ENCODE results near the gene ZBTB45.
A peak's percentile ranks its signal among the peaks of the same experiment; 100 is the strongest.
"Not testable (repeated sequence)": the region's sequence is repeated elsewhere in the genome, so short reads cannot be mapped to it uniquely, and the experiment has no call there.

ZBTB45 gene

GRCh38 chr19:58515259-58515658 is 4.4 kb downstream of the ZBTB45 start:
- TF ChIP-seq GATA1 (IDR thresholded peaks at IDR 0.05; ENCODE audit: low read depth, low read length) (no peak), POLR2A (IDR thresholded peaks at IDR 0.05; ENCODE audit: low read length) (no peak)
- DNase-seq = no peak

DNA sequence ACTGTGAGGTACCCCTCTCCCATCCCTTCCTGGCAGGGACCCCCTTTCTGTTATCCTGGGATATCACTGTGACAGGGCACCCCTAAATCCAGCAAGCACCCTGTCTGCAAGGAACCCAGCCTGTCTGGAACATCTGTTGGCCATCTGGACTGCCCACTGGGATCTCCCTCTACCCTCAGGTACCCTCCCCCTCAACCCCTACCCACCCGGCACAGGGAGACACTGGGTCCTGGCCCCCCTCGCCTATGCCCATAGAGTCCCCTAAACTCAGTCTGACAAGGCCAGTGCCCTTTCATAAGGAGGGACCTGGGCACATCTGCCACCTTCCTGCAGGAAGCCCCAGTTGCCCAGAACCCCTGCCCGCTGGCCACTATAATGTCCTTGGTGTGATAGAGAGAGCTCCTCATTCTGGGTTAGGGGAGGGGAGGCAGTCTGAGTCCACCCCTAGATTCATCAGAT is 5.0 kb downstream of the ZBTB45 start:
- DNase-seq = no peak
- no peak for TF ChIP-seq GATA1 (IDR thresholded peaks at IDR 0.05; ENCODE audit: low read depth, low read length)
- no peak for TF ChIP-seq POLR2A (IDR thresholded peaks at IDR 0.05; ENCODE audit: low read length)

GRCh38 chr19:58513694-58514563 is 5.7 kb downstream of the ZBTB45 start:
- TF ChIP-seq POLR2A (IDR thresholded peaks at IDR 0.05; ENCODE audit: low read length) = peak; percentile 70
- TF ChIP-seq GATA1 (IDR thresholded peaks at IDR 0.05; ENCODE audit: low read depth, low read length) = no peak
- peak; percentile 96 to 97 for DNase-seq

GRCh38 chr19:58513213-58513693 is 6.4 kb downstream of the ZBTB45 start:
- no peak for DNase-seq
- TF ChIP-seq GATA1 (IDR thresholded peaks at IDR 0.05; ENCODE audit: low read depth, low read length) (no peak), POLR2A (IDR thresholded peaks at IDR 0.05; ENCODE audit: low read length) (no peak)

DNA sequence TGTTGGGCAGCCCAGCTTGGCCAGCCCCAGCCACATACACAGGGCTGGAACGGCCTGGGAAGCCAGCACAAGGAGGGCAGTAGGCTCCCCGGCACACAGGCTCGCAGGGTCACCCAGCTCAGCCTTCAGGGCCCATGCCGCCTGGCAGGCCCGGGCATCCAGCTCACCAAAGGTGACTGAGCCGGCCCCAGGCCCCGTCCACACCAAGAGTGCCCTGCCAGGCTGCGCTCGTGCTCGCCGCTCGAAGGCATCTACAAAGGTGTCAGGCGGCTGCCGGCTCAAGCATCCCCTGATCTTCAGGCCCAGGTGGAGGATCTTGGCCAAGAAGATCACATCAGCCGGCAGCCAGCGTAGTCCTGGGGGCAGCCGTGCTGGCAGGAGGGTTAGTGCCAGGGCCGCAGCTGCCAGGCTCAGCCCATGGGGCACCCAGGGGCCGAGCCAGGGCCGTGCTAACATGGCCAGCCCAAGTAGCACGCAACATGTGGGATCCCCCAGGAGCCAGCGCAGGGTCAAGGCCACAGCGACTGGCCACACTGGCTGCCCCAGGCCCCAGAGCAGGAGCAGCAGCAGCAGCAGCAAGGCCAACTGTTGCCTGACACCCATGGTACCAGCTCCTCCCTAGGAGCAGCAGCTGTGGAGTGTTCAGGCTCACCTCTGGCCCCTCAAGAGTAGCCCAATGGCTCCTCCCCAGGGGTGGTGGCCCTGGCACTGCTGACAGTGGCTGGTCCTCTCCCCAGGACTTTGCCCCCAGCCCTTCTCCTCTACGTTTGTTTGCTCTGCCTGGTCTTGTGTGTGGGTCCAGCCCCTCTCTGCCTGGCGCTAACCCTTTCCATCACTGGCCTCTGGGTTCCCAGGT is 8.0 kb downstream of the ZBTB45 start, which contains the start of gene SLC27A5:
Gene SLC27A5 (minus strand): TSS at position 640 of the 856 bp plus-strand sequence. CDS start 37 bp downstream, at position 603.
- no peak for TF ChIP-seq POLR2A (IDR thresholded peaks at IDR 0.05; ENCODE audit: low read length)
- no peak for TF ChIP-seq GATA1 (IDR thresholded peaks at IDR 0.05; ENCODE audit: low read depth, low read length)
- no peak for DNase-seq

DNA sequence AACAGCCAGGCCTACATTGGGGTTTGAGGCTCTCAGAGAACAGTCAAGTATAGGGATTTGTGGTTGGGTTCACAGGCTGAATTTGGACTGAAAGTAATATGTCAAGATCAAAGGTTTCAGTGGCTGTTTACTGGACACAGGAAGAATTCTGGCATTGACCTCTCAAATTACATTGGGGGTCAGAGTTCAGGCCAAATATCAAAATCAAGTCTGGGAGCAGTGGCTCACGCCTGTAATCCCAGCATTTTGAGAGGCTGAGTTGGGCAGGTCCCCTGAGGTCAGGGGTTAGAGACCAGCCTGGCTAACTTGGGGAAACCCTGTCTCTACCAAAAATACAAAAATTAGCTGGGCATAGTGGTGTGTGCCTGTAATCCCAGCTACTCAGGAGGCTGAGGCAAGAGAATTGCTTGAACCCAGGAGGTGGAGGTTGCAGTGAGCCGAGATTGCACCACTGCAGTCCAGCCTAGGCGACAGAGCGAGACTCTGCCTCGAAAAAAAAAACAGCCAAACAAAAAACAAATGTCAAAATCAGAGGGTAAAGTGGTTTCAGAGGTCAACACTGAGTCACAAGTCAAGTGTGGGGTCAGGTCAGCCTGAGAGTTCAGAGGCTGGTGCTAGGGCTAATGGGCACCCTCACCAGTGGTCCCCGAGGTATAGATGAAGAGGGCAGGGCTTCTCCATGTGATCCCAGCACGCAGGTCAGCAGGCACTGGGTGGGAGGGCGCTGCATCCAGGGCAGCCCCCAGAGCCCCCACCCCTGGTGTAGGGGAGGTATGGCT is 9.3 kb downstream of the ZBTB45 start:
- TF ChIP-seq POLR2A (IDR thresholded peaks at IDR 0.05; ENCODE audit: low read length) (no peak), GATA1 (IDR thresholded peaks at IDR 0.05; ENCODE audit: low read depth, low read length) (no peak)
- DNase-seq = no peak

- TF ChIP-seq POLR2A (IDR thresholded peaks at IDR 0.05; ENCODE audit: low read length) = no peak
- TF ChIP-seq GATA1 (IDR thresholded peaks at IDR 0.05; ENCODE audit: low read depth, low read length) = no peak
- DNase-seq = peak; percentile 69 to 88
Measured at GRCh38 chr19:58509731-58510083, 9.9 kb downstream of the ZBTB45 start.

GRCh38 chr19:58507602-58508223 is 11.9 kb downstream of the ZBTB45 start:
- DNase-seq = not testable (repeated sequence)

- DNase-seq = no peak
- TF ChIP-seq GATA1 (IDR thresholded peaks at IDR 0.05; ENCODE audit: low read depth, low read length) (no peak), POLR2A (IDR thresholded peaks at IDR 0.05; ENCODE audit: low read length) (no peak)
Measured at GRCh38 chr19:58500242-58500641, 19.4 kb downstream of the ZBTB45 start.

DNA sequence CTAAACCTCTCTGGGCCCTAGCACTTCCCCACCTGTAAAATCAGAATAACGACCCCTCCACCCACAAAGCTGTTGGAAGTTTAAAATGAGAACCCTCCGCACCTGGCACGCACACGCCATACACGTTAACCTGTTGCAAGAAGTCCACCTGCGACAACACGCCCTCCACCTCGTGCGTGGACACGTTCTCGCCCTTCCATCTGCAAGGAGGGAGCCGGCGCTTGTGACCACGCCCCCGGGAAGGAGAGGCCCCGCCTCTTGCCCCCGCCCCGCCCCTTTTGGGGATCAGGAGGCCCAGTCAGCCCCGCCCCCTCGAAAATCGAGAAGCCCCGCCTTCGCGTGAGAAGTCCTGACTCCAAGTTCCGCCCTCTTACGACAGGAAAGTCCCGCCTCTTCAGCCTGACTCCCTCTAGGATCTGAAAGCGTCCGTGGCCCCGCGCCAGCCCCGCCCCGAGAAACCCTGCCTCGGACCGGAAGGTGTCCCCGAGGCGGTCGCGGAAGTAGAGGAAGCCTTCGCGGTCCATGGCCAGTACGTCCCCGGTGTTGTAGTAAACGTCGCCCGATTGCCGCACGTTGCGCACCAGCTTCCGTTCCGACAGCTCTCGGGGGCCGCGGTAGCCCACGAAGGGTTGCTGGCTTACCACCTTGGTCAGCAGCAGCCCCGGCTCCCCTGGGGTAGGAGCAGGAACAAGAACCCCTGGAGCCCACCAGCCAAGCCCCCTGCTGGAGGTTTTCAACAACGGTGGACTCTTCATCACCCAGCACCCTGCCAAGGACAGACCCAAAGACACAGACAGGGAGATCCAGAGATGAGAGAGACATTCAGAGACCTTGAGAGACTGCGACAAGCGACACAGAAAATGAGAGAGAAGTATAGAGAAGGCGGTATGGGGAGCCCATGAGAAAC is 20.3 kb downstream of the ZBTB45 start:
- DNase-seq = peak; percentile 99 to 100
- TF ChIP-seq GATA1 (IDR thresholded peaks at IDR 0.05; ENCODE audit: low read depth, low read length) (no peak), POLR2A (IDR thresholded peaks at IDR 0.05; ENCODE audit: low read length) (peak; percentile 65)

DNA sequence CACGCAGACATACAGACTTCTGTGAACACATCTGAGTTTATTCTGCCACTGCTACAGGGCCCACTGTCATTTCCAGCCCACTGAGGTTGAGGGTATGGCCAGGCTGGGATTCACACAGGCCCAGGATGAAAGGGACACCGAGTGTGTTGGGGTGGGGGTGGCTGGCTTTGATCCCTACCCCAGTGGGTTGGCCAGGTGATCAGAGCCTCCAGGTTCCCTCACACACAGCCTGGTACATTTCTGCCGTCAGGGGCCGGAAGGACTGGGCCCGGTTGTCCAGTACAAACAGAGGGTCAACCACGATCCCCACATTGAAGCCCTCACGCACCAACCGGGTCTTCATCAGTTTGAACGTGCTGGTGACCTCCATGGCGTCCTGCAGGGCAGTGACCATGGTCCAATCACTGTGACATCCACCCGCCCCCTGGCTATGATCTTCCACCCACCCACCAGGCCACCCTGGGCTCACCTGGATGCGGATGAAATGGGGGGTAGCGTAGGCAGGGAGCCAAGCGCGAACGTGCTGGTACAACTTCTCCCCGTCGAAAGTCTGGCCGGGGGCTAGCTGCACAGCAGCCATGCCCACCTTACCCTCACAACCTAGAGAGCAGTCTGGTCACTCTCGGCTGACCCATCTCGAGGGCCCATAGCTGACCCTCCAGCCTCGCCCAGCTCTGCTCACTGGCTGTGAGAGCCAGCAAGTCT is 21.1 kb downstream of the ZBTB45 start:
- DNase-seq = no peak
- TF ChIP-seq POLR2A (IDR thresholded peaks at IDR 0.05; ENCODE audit: low read length) (no peak), GATA1 (IDR thresholded peaks at IDR 0.05; ENCODE audit: low read depth, low read length) (no peak)
